SJSA1 (cell line): ENCODE results near the gene ARF3. TPM values are rescaled to one million over a fixed set of nuclear protein-coding genes. Genes with fewer than 3 reads are reported as not detected.

ENCODE experiments used
- DNase-seq, 2 experiments: peaks; one replicate each; pipeline ENCODE4 v3.0.0-alpha.2; 2015 to 2020; ENCODE audit warnings: low spot score in 2 of 2, low read depth in 1 of 2
- H3K27ac ChIP-seq: fragments of 250-450 bp; sonication (Bioruptor Pico); 2 replicates; pipeline ENCODE4 v1.5.1; 2020; ENCODE audit warnings: mild to moderate bottlenecking, moderate library complexity
- H3K27me3 ChIP-seq: fragments of 250-450 bp; sonication (Bioruptor Pico); replicated peaks from 2 replicates; pipeline ENCODE4 v1.5.1; 2020; ENCODE audit warnings: mild to moderate bottlenecking, moderate library complexity
- H3K36me3 ChIP-seq: fragments of 250-450 bp; sonication (Bioruptor Pico); 2 replicates; pipeline ENCODE4 v1.5.1; 2020; ENCODE audit warnings: mild to moderate bottlenecking
- H3K4me1 ChIP-seq: fragments of 250-450 bp; sonication (Bioruptor Pico); replicated peaks from 2 replicates; pipeline ENCODE4 v1.6.1; 2021; ENCODE audit warnings: mild to moderate bottlenecking
- H3K4me3 ChIP-seq: fragments of 250-450 bp; sonication (Bioruptor Pico); 2 replicates; pipeline ENCODE4 v1.5.1; 2020; ENCODE audit warnings: mild to moderate bottlenecking
- H3K9me3 ChIP-seq: fragments of 250-450 bp; sonication (Bioruptor Pico); replicated peaks from 2 replicates; pipeline ENCODE4 v1.5.1; 2020; ENCODE audit warnings: mild to moderate bottlenecking
- total RNA-seq: library from RNA; depleted of rRNA; stranded (reverse); fragments of >200 nt; shearing (Covaris generic); gene quantifications from 2 replicates; pipeline ENCODE4 v1.2.3, GENCODE V29; 2014; rRNA removed

The ARF3 gene
- 57.7 and 64.5 TPM in 2 replicates for total RNA-seq

- Histone ChIP-seq H3K4me1 (peaks cover 23% of the 10 kb centered on the region), H3K9me3 (no peaks in the 10 kb centered on the region), H3K4me3 (peak within 1 kb of the TSS; percentile 94), H3K36me3 (peaks cover 43% of the 10 kb centered on the region), H3K27ac (peak within 1 kb of the TSS; percentile 43), H3K27me3 (peaks cover 5% of the 10 kb centered on the region)
- peak; percentile 83 to 95 for DNase-seq
Measured at GRCh38 chr12:48957141-48958048, at the start of gene ARF3. ARF3 (minus strand) TSS chr12:48957487; CDS start chr12:48941095, 16,392 bp downstream.

- Histone ChIP-seq H3K36me3 (peaks cover 42% of the 10 kb centered on the region), H3K4me3 (no peak overlapping the region), H3K27ac (no peak overlapping the region), H3K27me3 (no peaks in the 10 kb centered on the region), H3K9me3 (no peaks in the 10 kb centered on the region), H3K4me1 (peaks cover 32% of the 10 kb centered on the region)
- DNase-seq: no peak
Measured at GRCh38 chr12:49000346-49000745, 43.1 kb upstream of the ARF3 start.

GRCh38 chr12:48999371-49000131, 42.3 kb upstream of the ARF3 start, which contains the start of gene DDN:
DDN (minus strand) TSS chr12:48999375; CDS start chr12:48999287, 88 bp downstream.
- H3K4me1 ChIP-seq: peaks cover 32% of the 10 kb centered on the region
- no peak within 1 kb of the TSS for H3K27ac ChIP-seq
- no peaks in the 10 kb centered on the region for H3K27me3 ChIP-seq
- DNase-seq: no peak
- H3K4me3 ChIP-seq: peak within 1 kb of the TSS; percentile 48
- H3K36me3 ChIP-seq: peaks cover 34% of the 10 kb centered on the region
- no peaks in the 10 kb centered on the region for H3K9me3 ChIP-seq

GRCh38 chr12:48998497-48999353, 41.4 kb upstream of the ARF3 start:
- H3K27ac ChIP-seq: no peak overlapping the region
- H3K4me1 ChIP-seq: peaks cover 32% of the 10 kb centered on the region
- no peak for DNase-seq
- H3K36me3 ChIP-seq: peaks cover 28% of the 10 kb centered on the region
- H3K4me3 ChIP-seq: peak overlapping the region; percentile 48
- H3K27me3 ChIP-seq: no peaks in the 10 kb centered on the region
- no peaks in the 10 kb centered on the region for H3K9me3 ChIP-seq

GRCh38 chr12:48997719-48998496, 40.6 kb upstream of the ARF3 start:
- peaks cover 20% of the 10 kb centered on the region for H3K36me3 ChIP-seq
- H3K4me3 ChIP-seq: peak overlapping the region; percentile 48
- H3K9me3 ChIP-seq: no peaks in the 10 kb centered on the region
- peaks cover 32% of the 10 kb centered on the region for H3K4me1 ChIP-seq
- H3K27ac ChIP-seq: no peak overlapping the region
- no peak for DNase-seq
- H3K27me3 ChIP-seq: peaks cover 1% of the 10 kb centered on the region; the same call in 1 of the 2 replicates

- Histone ChIP-seq H3K27ac (no peak overlapping the region), H3K4me3 (no peak overlapping the region; the same call in 1 of the 2 replicates), H3K4me1 (peaks cover 32% of the 10 kb centered on the region), H3K9me3 (no peaks in the 10 kb centered on the region), H3K36me3 (peaks cover 12% of the 10 kb centered on the region), H3K27me3 (peaks cover 3% of the 10 kb centered on the region; the same call in 1 of the 2 replicates)
- peak in 1 of 2 experiments; percentile 76 for DNase-seq
Measured at GRCh38 chr12:48996794-48997718, 39.8 kb upstream of the ARF3 start.

GRCh38 chr12:48995086-48995879, 38.0 kb upstream of the ARF3 start:
- H3K9me3 ChIP-seq: no peaks in the 10 kb centered on the region
- no peaks in the 10 kb centered on the region for H3K36me3 ChIP-seq
- no peak overlapping the region for H3K27ac ChIP-seq
- H3K27me3 ChIP-seq: peaks cover 3% of the 10 kb centered on the region; the same call in 1 of the 2 replicates
- H3K4me1 ChIP-seq: peaks cover 29% of the 10 kb centered on the region
- DNase-seq: peak in 1 of 2 experiments; percentile 85
- H3K4me3 ChIP-seq: no peak overlapping the region

- Histone ChIP-seq H3K36me3 (no peaks in the 10 kb centered on the region), H3K4me1 (peaks cover 20% of the 10 kb centered on the region), H3K9me3 (no peaks in the 10 kb centered on the region), H3K27ac (no peak overlapping the region), H3K4me3 (no peak overlapping the region), H3K27me3 (peaks cover 5% of the 10 kb centered on the region)
- DNase-seq: no peak
Measured at GRCh38 chr12:48994224-48995085, 37.2 kb upstream of the ARF3 start.

- Histone ChIP-seq H3K4me1 (peaks cover 16% of the 10 kb centered on the region), H3K4me3 (no peak overlapping the region), H3K36me3 (no peaks in the 10 kb centered on the region), H3K9me3 (no peaks in the 10 kb centered on the region), H3K27me3 (peaks cover 10% of the 10 kb centered on the region), H3K27ac (no peak overlapping the region)
- no peak for DNase-seq
Measured at GRCh38 chr12:48993787-48994186, 36.5 kb upstream of the ARF3 start.

GRCh38 chr12:48991247-48992050, 34.2 kb upstream of the ARF3 start:
- H3K4me3 ChIP-seq: no peak overlapping the region
- H3K27me3 ChIP-seq: peaks cover 10% of the 10 kb centered on the region
- no peak overlapping the region for H3K27ac ChIP-seq
- DNase-seq: no peak
- H3K9me3 ChIP-seq: no peaks in the 10 kb centered on the region
- H3K4me1 ChIP-seq: no peaks in the 10 kb centered on the region; the same call in 1 of the 2 replicates
- H3K36me3 ChIP-seq: no peaks in the 10 kb centered on the region
